Thyroid gland (tissue), 4 donors: ENCODE results near the gene KLHDC7B.

Experiments
- POLR2A ChIP-seq, 2 donors: fragments of 450-650 bp; IDR thresholded peaks; one replicate each; pipeline ENCODE4 v1.6.1; 2017; ENCODE audit warnings: antibody characterized with exemption in 2 of 2, mild to moderate bottlenecking in 2 of 2, moderate library complexity in 1 of 2
- TF ChIP-seq, protein P1 (sequence below), 6 experiments: fragments of 200-600 bp in 3 of 6; fragments of 450-650 bp in 3 of 6; sonication (generic) in 3 of 6; IDR thresholded peaks; one replicate each; pipeline ENCODE4 v1.5.1; 2016 to 2019; ENCODE audit warnings: antibody characterized with exemption in 6 of 6, mild to moderate bottlenecking in 2 of 6, inconsistent platforms in 1 of 6, moderate library complexity in 1 of 6

- TF ChIP-seq, protein P1, sequence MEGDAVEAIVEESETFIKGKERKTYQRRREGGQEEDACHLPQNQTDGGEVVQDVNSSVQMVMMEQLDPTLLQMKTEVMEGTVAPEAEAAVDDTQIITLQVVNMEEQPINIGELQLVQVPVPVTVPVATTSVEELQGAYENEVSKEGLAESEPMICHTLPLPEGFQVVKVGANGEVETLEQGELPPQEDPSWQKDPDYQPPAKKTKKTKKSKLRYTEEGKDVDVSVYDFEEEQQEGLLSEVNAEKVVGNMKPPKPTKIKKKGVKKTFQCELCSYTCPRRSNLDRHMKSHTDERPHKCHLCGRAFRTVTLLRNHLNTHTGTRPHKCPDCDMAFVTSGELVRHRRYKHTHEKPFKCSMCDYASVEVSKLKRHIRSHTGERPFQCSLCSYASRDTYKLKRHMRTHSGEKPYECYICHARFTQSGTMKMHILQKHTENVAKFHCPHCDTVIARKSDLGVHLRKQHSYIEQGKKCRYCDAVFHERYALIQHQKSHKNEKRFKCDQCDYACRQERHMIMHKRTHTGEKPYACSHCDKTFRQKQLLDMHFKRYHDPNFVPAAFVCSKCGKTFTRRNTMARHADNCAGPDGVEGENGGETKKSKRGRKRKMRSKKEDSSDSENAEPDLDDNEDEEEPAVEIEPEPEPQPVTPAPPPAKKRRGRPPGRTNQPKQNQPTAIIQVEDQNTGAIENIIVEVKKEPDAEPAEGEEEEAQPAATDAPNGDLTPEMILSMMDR (IDR thresholded peaks at IDR 0.05), result no peak
- no peak for TF ChIP-seq POLR2A (IDR thresholded peaks at IDR 0.05)
These were observed 36.3 kb downstream of the KLHDC7B start for GRCh38 chr22:50581950-50582492.
